CD14-positive monocyte (primary cell): ENCODE measurements around the gene LRP1B. TPM values are rescaled to one million over a fixed set of nuclear protein-coding genes. Genes with fewer than 3 reads are reported as not detected.

Source experiments
- DNase-seq, 3 donors: peaks; one replicate each; pipeline ENCODE4 v3.0.0-alpha.2; 2011 to 2022
- H2AFZ ChIP-seq: 2 replicates; pipeline ENCODE4 v1.6.0; 2012; ENCODE audit warnings: mild to moderate bottlenecking, low read depth, low read length, inconsistent platforms; ENCODE audit not compliant: insufficient read depth, poor library complexity, severe bottlenecking
- H3K27ac ChIP-seq, 2 donors: 1 replicate in 1 of 2; 2 replicates in 1 of 2; pipeline ENCODE4 v1.5.1; 2012 to 2013; ENCODE audit warnings: low read length in 2 of 2, control low read depth in 1 of 2, inconsistent platforms in 1 of 2, low read depth in 1 of 2, mild to moderate bottlenecking in 1 of 2
- H3K27me3 ChIP-seq, 2 donors: one replicate each; pipeline versions ENCODE4 v1.6.0 to v1.6.1; 2011 to 2013; ENCODE audit warnings: low read length in 2 of 2; ENCODE audit not compliant: control insufficient read depth in 2 of 2, insufficient read depth in 2 of 2
- H3K36me3 ChIP-seq, 2 donors: replicated peaks in 1 of 2; 1 replicate in 1 of 2; 2 replicates in 1 of 2; pipeline versions ENCODE4 v1.5.1 to v1.6.1; 2012 to 2013; ENCODE audit warnings: low read length in 2 of 2, control low read depth in 1 of 2, inconsistent platforms in 1 of 2, mild to moderate bottlenecking in 1 of 2; ENCODE audit not compliant: insufficient read depth in 2 of 2, control insufficient read depth in 1 of 2
- H3K4me1 ChIP-seq, 2 donors: 1 replicate in 1 of 2; 2 replicates in 1 of 2; pipeline versions ENCODE4 v1.5.1 to v1.6.1; 2012 to 2013; ENCODE audit warnings: low read length in 2 of 2, control low read depth in 1 of 2, inconsistent platforms in 1 of 2, mild to moderate bottlenecking in 1 of 2, moderate library complexity in 1 of 2; ENCODE audit not compliant: insufficient read depth in 2 of 2, control insufficient read depth in 1 of 2
- H3K4me2 ChIP-seq: replicated peaks from 2 replicates; pipeline ENCODE3; 2012; ENCODE audit warnings: low read length, moderate library complexity, mild to moderate bottlenecking; ENCODE audit not compliant: poor library complexity, severe bottlenecking; ENCODE audit errors: extremely low read depth
- H3K4me3 ChIP-seq, 3 experiments: fragments of 200-600 bp in 1 of 3; sonication (generic) in 1 of 3; replicated peaks in 1 of 3; 1 replicate in 2 of 3; 2 replicates in 1 of 3; pipeline ENCODE4 v1.5.1; 2011 to 2013; ENCODE audit warnings: low read length in 3 of 3, mild to moderate bottlenecking in 3 of 3, control low read depth in 2 of 3, low read depth in 2 of 3, inconsistent platforms in 1 of 3, moderate library complexity in 1 of 3
- H3K79me2 ChIP-seq: 2 replicates; pipeline ENCODE4 v1.6.0; 2012; ENCODE audit warnings: mild to moderate bottlenecking, control low read depth, inconsistent platforms, low read length, moderate library complexity; ENCODE audit not compliant: insufficient read depth
- H3K9ac ChIP-seq: 2 replicates; pipeline ENCODE4 v1.6.0; 2017; ENCODE audit warnings: low read length, mild to moderate bottlenecking; ENCODE audit not compliant: insufficient read depth, poor library complexity, severe bottlenecking
- H3K9me3 ChIP-seq, 2 donors: replicated peaks in 1 of 2; 1 replicate in 1 of 2; 2 replicates in 1 of 2; pipeline versions ENCODE4 v1.5.1 to v1.6.1; 2012 to 2013; ENCODE audit warnings: low read length in 2 of 2, control low read depth in 1 of 2; ENCODE audit not compliant: control insufficient read depth in 1 of 2, insufficient read depth in 1 of 2
- H4K20me1 ChIP-seq: 2 replicates; pipeline ENCODE4 v1.6.0; 2012; ENCODE audit warnings: mild to moderate bottlenecking, low read length, control low read depth, moderate library complexity; ENCODE audit not compliant: insufficient read depth
- H3K27ac Mint-ChIP-seq, 7 donors: one replicate each; pipeline ENCODE4 v1.8.0; 2020; ENCODE audit warnings: mild to moderate bottlenecking in 7 of 7, mixed read lengths in 7 of 7, moderate library complexity in 6 of 7, inconsistent platforms in 2 of 7
- H3K27me3 Mint-ChIP-seq, 3 donors: one replicate each; pipeline ENCODE4 v1.8.0; 2021 to 2022; ENCODE audit warnings: low read depth in 3 of 3, mild to moderate bottlenecking in 3 of 3, mixed read lengths in 3 of 3, moderate library complexity in 3 of 3, inconsistent platforms in 1 of 3
- H3K36me3 Mint-ChIP-seq, 2 donors: one replicate each; pipeline ENCODE4 v1.8.0; 2020; ENCODE audit warnings: mixed read lengths in 2 of 2, inconsistent platforms in 1 of 2, mild to moderate bottlenecking in 1 of 2
- H3K4me1 Mint-ChIP-seq: one replicate; pipeline ENCODE4 v1.8.0; 2020; ENCODE audit warnings: mild to moderate bottlenecking, mixed read lengths
- H3K4me3 Mint-ChIP-seq, 2 donors: one replicate each; pipeline ENCODE4 v1.8.0; 2020; ENCODE audit warnings: mild to moderate bottlenecking in 2 of 2, mixed read lengths in 2 of 2, moderate library complexity in 1 of 2
- H3K9me3 Mint-ChIP-seq, 7 donors: one replicate each; pipeline ENCODE4 v1.8.0; 2020 to 2022; ENCODE audit warnings: mixed read lengths in 7 of 7, mild to moderate bottlenecking in 6 of 7, moderate library complexity in 6 of 7, inconsistent platforms in 2 of 7
- WGBS: methylation state at CpG from one replicate; pipeline ENCODE4 v1.1.5; 2013; ENCODE audit warnings: missing lambda C conversion rate; ENCODE audit not compliant: insufficient coverage; 5-methylcytosine and 5-hydroxymethylcytosine counted together
- intact Hi-C, 2 donors: fragments of 100-400 bp; cut with micrococcal nuclease; formaldehyde crosslinking; loops; one replicate each; pipeline versions ENCODE4 v1.15.0 to v1.15.1; 2023
- polyA plus RNA-seq, 3 donors: library from polyadenylated mRNA; depleted of rRNA in 1 of 3; unstranded in 2 of 3; stranded (reverse) in 1 of 3; fragments of 300-500 nt in 2 of 3; fragments of >200 nt in 1 of 3; fragmentation: Illumina TruSeq in 2 of 3; gene quantifications; 1 replicate in 2 of 3; 2 replicates in 1 of 3; pipeline ENCODE4 v1.2.3, GENCODE V29; 2012 to 2021
- TF ChIP-seq, protein P1 (sequence below): fragments of 200-600 bp; IDR thresholded peaks from one replicate; pipeline ENCODE4 v1.8.0; 2022; ENCODE audit warnings: antibody characterized with exemption, mild to moderate bottlenecking

Gene LRP1B
- polyA plus RNA-seq, 3 donors: not detected

DNA sequence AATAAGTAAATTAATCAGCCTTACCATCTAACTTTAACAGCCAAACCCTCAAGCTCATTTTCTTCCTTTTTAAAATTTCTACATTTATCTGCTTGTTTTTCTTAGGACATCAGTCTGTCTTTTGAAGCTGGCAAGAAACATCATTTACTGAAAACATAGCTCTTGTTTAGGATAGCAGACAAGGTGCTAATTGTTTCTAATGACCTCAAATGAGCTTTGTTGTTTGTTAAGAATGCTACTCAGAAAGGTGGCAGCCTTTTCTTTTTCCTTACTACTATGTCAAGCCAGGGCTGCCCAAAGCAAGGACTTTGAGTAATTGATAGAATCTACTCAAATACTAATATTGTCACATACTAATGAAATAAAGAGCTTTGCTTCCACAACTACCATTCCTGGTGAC, 171.8 kb downstream of the LRP1B start:
- Mint-ChIP-seq H3K4me1 (no peaks in the 10 kb centered on the region), H3K27me3 (no peaks in the 10 kb centered on the region), H3K4me3 (no peak overlapping the region), H3K36me3 (no peaks in the 10 kb centered on the region), H3K9me3 (peaks cover 0 to 2% (median 0%) of the 10 kb centered on the region in 7 donors), H3K27ac (no peak overlapping the region)
- Histone ChIP-seq H3K27me3 (no peaks in the 10 kb centered on the region), H3K4me2 (no peak overlapping the region), H3K9ac (no peak overlapping the region), H3K9me3 (no peaks in the 10 kb centered on the region), H3K4me3 (no peak overlapping the region), H2AFZ (no peak overlapping the region), H3K36me3 (no peaks in the 10 kb centered on the region), H3K4me1 (no peaks in the 10 kb centered on the region), H3K27ac (no peak overlapping the region), H3K79me2 (no peaks in the 10 kb centered on the region), H4K20me1 (no peaks in the 10 kb centered on the region)
- DNase-seq: no peak
- intact Hi-C loops: no loop called here
- TF ChIP-seq, protein P1, sequence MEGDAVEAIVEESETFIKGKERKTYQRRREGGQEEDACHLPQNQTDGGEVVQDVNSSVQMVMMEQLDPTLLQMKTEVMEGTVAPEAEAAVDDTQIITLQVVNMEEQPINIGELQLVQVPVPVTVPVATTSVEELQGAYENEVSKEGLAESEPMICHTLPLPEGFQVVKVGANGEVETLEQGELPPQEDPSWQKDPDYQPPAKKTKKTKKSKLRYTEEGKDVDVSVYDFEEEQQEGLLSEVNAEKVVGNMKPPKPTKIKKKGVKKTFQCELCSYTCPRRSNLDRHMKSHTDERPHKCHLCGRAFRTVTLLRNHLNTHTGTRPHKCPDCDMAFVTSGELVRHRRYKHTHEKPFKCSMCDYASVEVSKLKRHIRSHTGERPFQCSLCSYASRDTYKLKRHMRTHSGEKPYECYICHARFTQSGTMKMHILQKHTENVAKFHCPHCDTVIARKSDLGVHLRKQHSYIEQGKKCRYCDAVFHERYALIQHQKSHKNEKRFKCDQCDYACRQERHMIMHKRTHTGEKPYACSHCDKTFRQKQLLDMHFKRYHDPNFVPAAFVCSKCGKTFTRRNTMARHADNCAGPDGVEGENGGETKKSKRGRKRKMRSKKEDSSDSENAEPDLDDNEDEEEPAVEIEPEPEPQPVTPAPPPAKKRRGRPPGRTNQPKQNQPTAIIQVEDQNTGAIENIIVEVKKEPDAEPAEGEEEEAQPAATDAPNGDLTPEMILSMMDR: no peak

DNA sequence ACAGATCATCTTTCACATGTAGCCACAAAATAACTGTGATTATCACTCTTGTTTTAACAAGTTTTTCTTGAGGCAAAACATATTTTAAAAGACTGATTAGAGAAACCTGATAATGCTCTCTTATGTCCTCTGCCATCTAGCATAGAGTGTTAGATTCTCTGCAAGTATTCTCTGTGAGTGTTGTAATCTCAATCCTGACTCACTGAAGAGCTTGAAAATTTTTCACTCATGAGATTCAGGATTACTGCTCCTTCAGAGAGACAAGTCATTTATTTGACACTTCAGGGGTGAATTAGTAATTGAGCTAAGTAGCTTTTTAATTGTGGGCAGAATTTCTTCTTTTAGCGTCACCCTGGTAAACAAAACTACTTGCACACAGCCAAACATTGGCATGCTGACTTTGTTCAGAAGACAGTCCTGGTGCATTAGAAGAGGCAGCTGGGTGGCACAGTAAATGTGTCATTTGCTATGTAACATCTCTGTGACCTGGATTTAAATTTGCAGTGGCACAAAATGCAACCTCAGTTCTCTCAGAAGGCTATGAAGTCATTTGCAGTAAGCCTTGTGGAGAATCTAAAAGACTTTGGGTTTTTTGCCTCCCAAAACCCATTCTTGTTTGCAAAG, 172.9 kb downstream of the LRP1B start:
- Mint-ChIP-seq H3K27ac (no peak overlapping the region), H3K9me3 (no peaks in the 10 kb centered on the region), H3K4me1 (no peaks in the 10 kb centered on the region), H3K4me3 (no peak overlapping the region), H3K27me3 (no peaks in the 10 kb centered on the region), H3K36me3 (no peaks in the 10 kb centered on the region)
- no CpG with 5 or more reads among the region's 1 CpG for WGBS
- Histone ChIP-seq H2AFZ (no peak overlapping the region), H3K9me3 (no peaks in the 10 kb centered on the region), H3K4me3 (no peak overlapping the region), H3K4me1 (no peaks in the 10 kb centered on the region), H3K4me2 (no peak overlapping the region), H3K27ac (no peak overlapping the region), H4K20me1 (no peaks in the 10 kb centered on the region), H3K9ac (no peak overlapping the region), H3K36me3 (no peaks in the 10 kb centered on the region), H3K27me3 (no peaks in the 10 kb centered on the region), H3K79me2 (no peaks in the 10 kb centered on the region)
- intact Hi-C loops: no loop called here
- TF ChIP-seq, protein P1: no peak
- no peak for DNase-seq
